Measurements from ENCODE around the gene TUBB3. TPM values are rescaled to one million over a fixed set of nuclear protein-coding genes. Genes with fewer than 3 reads are reported as not detected.

TUBB3 gene
- total RNA-seq, 1 experiment from 2014 or later = 209 TPM

GRCh38 chr16:89961920-89962319, 38.8 kb downstream of the TUBB3 start:
- ATAC-seq (no peak), DNase-seq (ENCODE audit: low spot score) (no peak)
- Mint-ChIP-seq H3K4me1 (peaks cover 2% of the 10 kb centered on the region), H3K27me3 (ENCODE audit: low read depth) (no peaks in the 10 kb centered on the region), H3K4me3 (no peak overlapping the region), H3K36me3 (peaks cover 18% of the 10 kb centered on the region), H3K27ac (no peak overlapping the region), H3K9me3 (peaks cover 3% of the 10 kb centered on the region; the same call in 1 of the 2 replicates)
- ChIA-PET POLR2A (no interaction called here), CTCF (no interaction called here)
- TF ChIP-seq ELF4 (CRISPR knock-in tag; IDR thresholded peaks at IDR 0.05; ENCODE audit: low read depth) (no peak), FOXP4 (CRISPR knock-in tag; IDR thresholded peaks at IDR 0.05) (no peak), FOXJ3 (CRISPR knock-in tag; IDR thresholded peaks at IDR 0.05; ENCODE audit: borderline replicate concordance) (no peak), ZNF512 (CRISPR knock-in tag; IDR thresholded peaks at IDR 0.05; ENCODE audit: borderline replicate concordance) (no peak), ZNF232 (CRISPR knock-in tag; IDR thresholded peaks at IDR 0.05) (no peak), ZNF532 (CRISPR knock-in tag; IDR thresholded peaks at IDR 0.05; ENCODE audit: borderline replicate concordance) (no peak), SP1 (CRISPR knock-in tag; conservative IDR thresholded peaks at IDR 0.05) (no peak), AR (CRISPR knock-in tag; IDR thresholded peaks at IDR 0.05) (no peak), MAX (CRISPR knock-in tag; IDR thresholded peaks at IDR 0.05) (no peak), ZBTB43 (CRISPR knock-in tag; IDR thresholded peaks at IDR 0.05) (no peak), ZSCAN18 (CRISPR knock-in tag; IDR thresholded peaks at IDR 0.05) (no peak), TEAD4 (CRISPR knock-in tag; IDR thresholded peaks at IDR 0.05) (no peak), JAZF1 (CRISPR knock-in tag; IDR thresholded peaks at IDR 0.05) (no peak), NFATC4 (CRISPR knock-in tag; IDR thresholded peaks at IDR 0.05) (no peak), ARID4B (CRISPR knock-in tag; IDR thresholded peaks at IDR 0.05; ENCODE audit: borderline replicate concordance) (no peak), ATF6 (CRISPR knock-in tag; IDR thresholded peaks at IDR 0.05) (no peak), ATF1 (CRISPR knock-in tag; IDR thresholded peaks at IDR 0.05) (no peak)

Measured in WTC11 (cell line).